Retina (tissue), 1 donor: ENCODE measurements around the gene ZNF695.

ENCODE experiments used
- DNase-seq: peaks from one replicate; pipeline ENCODE4 v3.0.0-alpha.2; 2016

Gene ZNF695

DNA sequence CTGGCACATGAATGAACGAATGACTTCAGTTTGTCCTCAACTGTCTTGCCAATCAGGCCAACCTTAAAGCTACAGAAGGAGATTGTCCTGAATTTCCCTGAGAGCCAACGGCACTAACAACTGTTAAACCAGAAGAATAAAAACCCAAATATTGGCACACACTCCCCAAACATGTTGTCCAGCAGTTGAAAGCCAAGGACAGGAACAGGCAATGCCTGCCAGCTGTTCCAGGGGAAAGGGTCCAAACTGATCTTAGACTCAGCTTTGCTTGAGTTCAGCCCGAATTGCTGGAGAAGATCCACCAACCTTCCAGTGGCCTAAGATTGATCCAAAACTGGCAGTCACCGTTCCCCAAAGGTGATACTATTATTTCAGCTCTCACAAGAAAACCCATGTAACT is 53.7 kb downstream of the ZNF695 start:
- no peak for DNase-seq

GRCh38 chr1:246951413-246951812 is 56.4 kb downstream of the ZNF695 start:
- DNase-seq: no peak

DNA sequence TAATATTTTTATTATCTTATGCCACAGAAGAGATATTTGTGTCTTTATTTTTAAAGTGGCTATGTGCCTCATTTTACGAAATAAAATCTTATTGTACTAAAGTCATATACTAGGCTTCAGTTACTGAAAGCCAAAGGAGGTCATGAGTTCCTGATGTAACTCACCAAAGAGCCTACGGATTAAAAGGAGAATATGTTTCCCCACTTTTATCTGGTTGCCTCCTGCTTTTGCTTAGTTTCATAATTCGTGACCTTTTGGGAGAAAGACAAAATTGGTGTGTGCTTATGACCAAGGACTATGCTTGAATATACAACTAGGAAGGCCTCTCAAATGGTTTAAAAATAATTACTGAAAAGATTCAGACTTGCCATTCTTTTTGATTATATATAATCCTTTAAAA is 57.9 kb downstream of the ZNF695 start:
- DNase-seq: no peak

- DNase-seq: no peak
Measured at GRCh38 chr1:246947255-246947654, 60.6 kb downstream of the ZNF695 start.

DNA sequence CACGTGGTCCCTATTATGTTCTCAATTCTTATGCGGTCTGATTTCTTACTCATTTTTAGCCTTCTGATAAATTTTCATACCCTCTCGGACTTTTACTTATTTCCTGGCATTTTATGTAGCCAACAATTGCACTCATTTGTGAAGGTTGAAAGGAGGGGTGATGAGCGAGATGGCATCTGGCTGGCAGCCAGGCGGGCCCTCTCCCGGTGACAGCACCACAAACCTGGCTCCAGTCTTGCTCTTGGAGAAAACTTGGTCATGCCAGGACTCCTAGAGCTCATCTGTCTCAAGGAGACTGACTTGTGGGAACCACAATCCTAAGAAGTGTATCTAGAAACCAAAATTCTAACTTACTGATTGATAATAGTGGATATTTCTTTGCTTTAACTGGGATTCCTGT is 61.5 kb downstream of the ZNF695 start:
- no peak for DNase-seq
